Measurements from ENCODE around the gene PPP1R9B.

PPP1R9B gene

DNA sequence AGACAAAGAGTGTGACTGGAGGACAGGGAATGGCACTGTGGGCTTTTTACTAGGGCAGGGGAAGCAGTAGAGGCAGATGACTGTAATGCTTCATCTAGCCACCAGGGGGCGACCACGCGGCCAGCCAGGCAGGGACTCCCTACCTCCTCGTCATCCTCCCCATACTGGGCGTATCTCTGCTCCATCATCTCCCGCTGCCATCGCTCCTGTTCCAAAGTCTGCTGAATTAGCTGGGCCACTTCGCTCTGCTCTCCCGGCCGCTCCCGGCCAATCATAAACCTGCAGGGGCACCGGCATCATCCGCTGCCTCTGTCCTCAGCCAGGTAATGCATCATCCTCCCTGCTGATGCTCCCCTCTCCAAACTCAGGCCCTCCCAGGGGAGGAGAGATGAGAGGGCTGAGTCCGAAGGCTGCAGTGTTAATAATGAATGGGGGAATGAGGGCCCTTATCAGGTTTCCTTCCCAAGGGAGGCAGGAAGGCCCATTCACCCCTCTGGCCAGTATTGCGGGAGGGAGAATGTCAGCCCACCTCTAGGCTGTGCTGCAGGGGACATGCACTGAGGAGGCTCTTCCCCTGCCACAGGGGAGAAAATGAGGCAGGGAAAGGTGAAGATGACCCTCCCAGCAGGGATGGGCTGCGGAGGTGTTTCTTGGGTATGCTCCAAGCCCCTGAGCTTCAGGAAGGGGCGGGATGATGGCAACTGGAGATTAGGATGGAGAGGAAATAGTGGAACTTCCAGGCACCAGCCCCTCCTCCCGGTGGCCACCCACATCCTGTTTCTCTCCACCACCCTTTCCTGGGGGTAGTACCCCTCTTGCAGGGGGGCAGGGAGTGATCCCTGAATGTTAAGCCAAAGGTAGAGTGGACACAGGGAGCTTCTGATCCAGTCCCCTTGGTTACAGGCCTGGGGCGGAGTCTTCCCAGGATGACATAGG is 10.3 kb downstream of the PPP1R9B start:
- DNase-seq, result peak; percentile 76 to 80

DNA sequence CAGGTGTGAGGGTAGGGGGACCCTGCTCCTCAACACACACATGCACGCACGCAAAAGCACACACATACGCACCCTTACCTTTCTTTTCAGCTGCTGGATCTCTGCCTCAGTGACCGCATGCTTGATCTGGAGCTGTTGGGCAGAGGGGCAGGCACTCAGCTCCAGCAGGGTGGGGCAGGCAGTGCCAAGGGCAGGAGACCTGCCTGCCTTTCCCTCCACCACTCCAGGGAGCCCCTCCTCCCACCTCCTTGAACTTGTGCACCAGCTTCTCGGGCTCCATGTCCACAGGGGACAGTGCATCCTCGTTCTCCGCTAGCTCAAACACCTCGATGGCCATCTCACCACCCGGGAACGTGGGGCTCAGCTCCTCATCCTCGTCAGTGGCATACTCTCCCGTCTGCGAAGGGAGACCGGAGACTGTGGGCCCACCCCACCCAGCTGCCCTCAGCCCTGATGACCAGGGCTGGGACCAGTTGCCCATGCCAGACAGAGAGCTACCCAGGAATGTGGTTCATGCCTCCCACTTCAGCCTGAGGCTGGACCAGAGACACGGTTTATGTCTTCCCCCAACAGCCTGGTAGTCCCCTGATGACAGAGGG is 11.2 kb downstream of the PPP1R9B start:
- no peak for DNase-seq

- no peak for DNase-seq
Measured at GRCh38 chr17:50137042-50137441, 13.4 kb downstream of the PPP1R9B start.

- DNase-seq, result no peak
Measured at GRCh38 chr17:50136096-50136687, 14.3 kb downstream of the PPP1R9B start.

- DNase-seq, result no peak
Measured at GRCh38 chr17:50135316-50136095, 15.0 kb downstream of the PPP1R9B start.

DNA sequence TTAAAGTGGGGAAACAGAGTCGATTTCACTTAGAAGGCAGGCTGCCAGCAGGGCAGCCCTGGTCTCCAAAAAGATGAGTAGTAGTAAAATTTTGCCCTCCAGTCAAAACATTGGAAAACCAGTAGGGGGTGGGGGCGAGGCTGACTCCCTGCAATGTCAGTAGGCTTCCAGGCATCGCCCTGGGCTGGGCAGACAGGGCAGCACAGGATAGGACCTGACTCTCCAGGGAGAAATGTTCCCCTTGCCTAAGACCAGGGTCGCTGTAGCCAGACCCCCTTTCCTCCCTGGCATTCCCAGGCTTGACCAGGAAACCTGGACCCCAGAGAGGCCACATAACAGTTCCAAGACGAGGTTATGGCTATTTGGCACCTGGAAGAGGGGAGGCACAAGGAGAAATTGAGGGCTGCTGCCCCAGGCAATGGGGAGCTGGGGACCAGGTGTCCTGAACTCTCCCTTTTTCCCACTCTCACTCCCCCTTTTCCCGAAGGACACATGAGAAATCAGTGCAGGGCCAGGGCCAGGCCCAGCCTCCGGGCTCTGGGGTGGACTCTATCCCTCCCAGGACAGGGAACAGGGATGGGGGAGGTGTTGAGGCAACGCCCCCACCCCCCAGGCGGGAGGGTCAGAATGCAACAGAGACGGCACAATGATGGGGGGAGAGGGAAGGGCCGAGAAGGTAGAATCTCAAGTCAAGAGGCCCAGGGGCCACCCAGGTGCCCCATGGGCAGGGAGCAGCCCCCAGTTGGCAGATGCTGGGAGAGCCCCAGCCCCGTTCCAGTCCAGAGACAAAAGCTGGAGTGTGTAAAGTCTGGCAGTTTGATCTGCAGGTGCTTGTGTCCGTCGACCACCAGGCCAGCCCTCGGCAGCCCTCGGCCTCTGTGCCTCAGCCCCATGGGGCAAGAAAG is 16.0 kb downstream of the PPP1R9B start:
- DNase-seq, result no peak

DNA sequence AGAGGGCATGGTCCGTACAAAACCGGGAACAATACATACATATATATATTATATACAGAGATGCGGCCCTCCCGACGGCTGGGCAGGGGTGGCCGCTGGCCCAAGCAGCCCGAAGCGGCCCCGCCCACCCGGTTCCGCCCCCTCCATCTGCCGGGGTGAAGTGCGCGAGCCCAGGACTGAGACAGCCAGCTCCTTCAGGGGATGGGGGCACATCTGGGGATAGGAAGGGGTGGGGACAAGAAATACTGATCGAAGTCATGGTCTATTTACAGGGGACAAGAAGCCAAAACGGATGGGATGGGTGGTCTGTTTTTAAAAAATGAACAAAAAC is 16.7 kb downstream of the PPP1R9B start:
- DNase-seq, result no peak

GRCh38 chr17:50133028-50133768 is 17.3 kb downstream of the PPP1R9B start:
- DNase-seq, result no peak

GRCh38 chr17:50132104-50132794 is 18.2 kb downstream of the PPP1R9B start:
- DNase-seq, result no peak

DNA sequence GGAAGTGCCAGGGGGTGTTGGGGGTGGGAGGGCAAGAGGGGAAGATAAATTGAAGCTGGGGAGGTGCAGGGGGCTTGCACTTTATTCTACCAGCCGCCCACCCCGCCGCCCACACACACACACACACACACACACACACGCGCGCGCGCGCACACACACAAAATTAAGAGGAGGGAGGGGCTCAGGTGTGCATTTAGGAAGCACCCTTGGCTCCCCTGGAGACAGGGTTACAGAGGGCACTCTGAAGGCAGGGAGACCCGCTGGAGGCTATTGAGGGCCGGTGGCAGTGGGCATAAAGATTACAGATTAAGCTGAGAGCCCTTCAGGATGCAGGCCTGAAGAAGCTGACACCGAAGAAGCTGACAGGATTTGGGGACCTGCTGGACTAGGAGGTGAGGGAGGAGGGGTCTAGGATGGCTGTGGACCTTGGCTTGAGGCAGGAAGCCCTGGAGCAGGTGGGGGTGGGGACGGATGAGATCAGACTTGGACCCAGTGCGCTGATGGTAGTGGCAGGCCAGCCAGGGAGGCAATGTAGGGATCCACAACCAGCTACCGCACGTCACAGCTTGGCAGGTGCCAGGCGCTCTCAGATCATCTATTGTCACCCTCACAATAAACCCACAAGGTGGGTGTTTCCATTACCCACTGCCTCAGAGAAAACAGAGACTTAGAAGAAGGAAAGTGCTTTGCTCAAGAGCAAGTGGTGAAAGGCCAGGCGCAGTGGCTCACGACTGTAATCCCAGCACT is 19.7 kb downstream of the PPP1R9B start:
- DNase-seq, result no peak

GRCh38 chr17:50129728-50130558 is 20.5 kb downstream of the PPP1R9B start, which contains the start of gene SAMD14:
TSS of gene SAMD14 (minus strand) at chr17:50130160. CDS start at chr17:50124959, 5,201 bp downstream.
- DNase-seq, result no peak

- DNase-seq, result no peak
Measured at GRCh38 chr17:50129353-50129727, 21.1 kb downstream of the PPP1R9B start.

DNA sequence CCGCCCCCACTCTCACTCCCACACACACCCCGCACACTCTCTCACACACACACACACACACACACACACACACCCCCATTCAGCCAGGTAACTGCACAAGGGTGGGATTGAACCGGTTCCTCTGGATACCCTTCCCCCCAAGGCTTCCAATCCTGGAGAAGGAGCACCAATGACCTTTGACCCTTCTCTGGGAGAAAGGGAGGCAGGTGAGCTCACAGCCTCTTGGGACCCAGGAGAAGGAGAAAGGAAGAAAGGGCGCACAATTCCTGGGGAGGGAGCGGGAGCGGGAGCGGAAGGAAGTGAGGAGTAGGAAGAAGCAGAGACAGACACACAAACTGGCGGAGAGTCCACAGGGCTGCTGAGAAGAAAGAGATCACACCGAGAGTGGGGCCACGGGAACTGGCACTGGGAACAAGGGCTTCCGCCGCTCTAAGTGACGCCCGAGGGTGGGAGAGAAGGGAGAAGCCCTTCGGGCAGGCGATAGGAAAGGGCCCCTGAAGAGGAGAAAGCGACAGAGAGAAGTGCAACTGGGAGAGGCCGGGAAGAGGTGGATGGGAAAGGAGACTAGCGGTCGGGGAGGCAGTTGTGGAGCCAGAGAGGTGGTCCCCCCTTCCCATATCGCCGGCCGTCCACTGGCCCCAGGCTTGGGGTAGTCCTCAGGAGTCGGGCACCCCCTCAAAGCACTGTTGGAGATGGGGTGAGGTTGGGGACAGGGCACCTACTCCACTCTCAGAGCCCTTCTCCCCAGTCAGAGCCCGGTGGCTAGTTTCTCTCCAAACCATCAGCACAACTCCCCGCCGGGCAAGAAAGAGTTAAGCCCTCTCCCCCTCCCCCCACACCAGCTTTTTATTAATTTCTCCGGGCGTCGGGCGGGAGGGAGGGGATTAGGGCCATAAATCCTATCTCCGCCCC is 21.8 kb downstream of the PPP1R9B start:
- no peak for DNase-seq

GRCh38 chr17:50127697-50128361 is 22.6 kb downstream of the PPP1R9B start:
- DNase-seq, result no peak

DNA sequence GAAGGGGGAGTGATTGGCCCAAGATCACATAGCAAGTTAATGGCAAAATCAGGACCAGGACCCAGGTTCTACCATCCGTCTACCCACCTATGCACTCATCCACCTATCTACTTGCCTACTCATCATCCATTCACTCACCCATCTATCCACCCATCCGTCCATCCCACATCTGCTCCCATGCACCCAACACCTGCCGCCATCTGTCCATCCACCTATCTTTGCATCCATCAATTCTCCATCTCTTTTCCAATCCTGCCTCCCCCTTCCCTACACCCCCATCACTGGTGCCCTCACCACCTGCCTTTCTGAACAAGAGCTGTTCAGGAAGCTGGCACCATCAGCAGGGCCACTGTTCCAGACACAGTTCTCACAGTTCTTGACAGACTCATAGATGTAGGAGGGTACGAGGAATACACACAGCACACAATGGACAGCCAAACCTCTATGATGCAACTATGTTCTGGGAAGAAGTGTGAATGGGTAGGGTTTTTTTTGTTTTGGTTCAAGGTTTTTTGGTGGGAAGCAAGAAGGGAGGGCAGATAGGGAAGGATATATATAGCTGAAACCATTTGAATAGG is 25.0 kb downstream of the PPP1R9B start:
- DNase-seq, result no peak

- DNase-seq, result no peak
Measured at GRCh38 chr17:50123649-50124349, 26.7 kb downstream of the PPP1R9B start.

All from stimulated activated CD4-positive, alpha-beta T cell treated with anti-CD3 and anti-CD28 coated beads, Interleukin-2, amount 100 ng/mL, for 48 hours (primary cell).